Erythroblast (primary cell): ENCODE results near the gene EEF1AKMT2.

Experiments
- GATA1 ChIP-seq: IDR thresholded peaks from 2 replicates; pipeline ENCODE4 v1.6.1; 2011; ENCODE audit warnings: low read depth, mild to moderate bottlenecking, control low read depth, low read length, moderate library complexity
- POLR2A ChIP-seq: IDR thresholded peaks from 2 replicates; pipeline ENCODE4 v1.6.1; 2011; ENCODE audit warnings: mild to moderate bottlenecking, low read length

GRCh38 chr10:124743191-124744101, 48.2 kb downstream of the EEF1AKMT2 start:
- TF ChIP-seq POLR2A (no peak), GATA1 (no peak)
